GM10266 (cell line): Measurements from ENCODE around the gene ARG2.
"Not testable (repeated sequence)": the region's sequence is repeated elsewhere in the genome, so short reads cannot be mapped to it uniquely, and the experiment has no call there.

Experiments
- DNase-seq: peaks from one replicate; pipeline ENCODE4 v3.0.0; 2012; ENCODE audit errors: extremely low spot score
- TF ChIP-seq, protein P1 (sequence below): IDR thresholded peaks from 2 replicates; pipeline ENCODE4 v1.5.1; 2012; ENCODE audit warnings: mild to moderate bottlenecking, low read depth; ENCODE audit not compliant: control insufficient read depth, insufficient read depth; ENCODE audit errors: missing control alignments

The ARG2 gene

DNA sequence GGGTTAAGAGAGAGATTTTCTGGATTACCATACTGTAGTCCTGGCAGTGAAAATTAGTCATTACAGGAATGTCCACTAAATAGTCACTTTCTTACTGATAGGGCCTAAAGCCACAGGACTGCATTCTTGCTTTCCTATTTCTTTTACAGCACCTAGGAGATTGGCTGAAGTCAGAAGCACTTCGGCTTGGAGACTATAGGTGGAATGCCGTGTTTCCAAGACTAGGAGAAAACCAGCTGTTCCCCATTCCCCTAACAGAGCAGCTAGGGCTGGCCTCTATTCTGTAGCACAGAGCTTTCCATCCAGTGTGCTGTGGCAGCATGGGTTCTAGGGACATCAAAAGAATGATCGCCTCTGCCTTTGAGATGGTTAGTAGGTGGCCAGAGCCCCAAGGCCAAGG, 34.7 kb upstream of the ARG2 start:
- DNase-seq = no peak
- TF ChIP-seq, protein P1, sequence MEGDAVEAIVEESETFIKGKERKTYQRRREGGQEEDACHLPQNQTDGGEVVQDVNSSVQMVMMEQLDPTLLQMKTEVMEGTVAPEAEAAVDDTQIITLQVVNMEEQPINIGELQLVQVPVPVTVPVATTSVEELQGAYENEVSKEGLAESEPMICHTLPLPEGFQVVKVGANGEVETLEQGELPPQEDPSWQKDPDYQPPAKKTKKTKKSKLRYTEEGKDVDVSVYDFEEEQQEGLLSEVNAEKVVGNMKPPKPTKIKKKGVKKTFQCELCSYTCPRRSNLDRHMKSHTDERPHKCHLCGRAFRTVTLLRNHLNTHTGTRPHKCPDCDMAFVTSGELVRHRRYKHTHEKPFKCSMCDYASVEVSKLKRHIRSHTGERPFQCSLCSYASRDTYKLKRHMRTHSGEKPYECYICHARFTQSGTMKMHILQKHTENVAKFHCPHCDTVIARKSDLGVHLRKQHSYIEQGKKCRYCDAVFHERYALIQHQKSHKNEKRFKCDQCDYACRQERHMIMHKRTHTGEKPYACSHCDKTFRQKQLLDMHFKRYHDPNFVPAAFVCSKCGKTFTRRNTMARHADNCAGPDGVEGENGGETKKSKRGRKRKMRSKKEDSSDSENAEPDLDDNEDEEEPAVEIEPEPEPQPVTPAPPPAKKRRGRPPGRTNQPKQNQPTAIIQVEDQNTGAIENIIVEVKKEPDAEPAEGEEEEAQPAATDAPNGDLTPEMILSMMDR = no peak

DNA sequence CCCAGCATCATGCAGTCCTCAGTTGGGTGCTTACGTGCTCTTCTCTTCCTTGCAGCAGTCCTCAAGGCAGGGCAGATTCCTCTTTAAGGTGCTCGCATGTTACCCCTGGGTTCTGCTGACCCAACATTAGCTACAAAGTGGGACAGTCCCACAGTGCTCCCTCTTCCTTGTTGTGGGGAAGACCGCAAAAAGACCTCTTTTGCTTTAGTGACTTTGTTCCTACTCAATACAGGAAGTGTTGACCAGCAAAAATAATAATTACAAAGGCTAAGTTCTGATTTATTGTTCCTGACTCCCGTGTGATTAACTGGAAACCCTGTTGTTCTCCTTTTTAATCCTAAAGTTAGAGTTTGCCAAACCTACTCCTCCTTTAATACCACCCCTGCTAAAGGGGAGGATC, 33.4 kb upstream of the ARG2 start:
- no peak for DNase-seq
- TF ChIP-seq, protein P1 = no peak

DNA sequence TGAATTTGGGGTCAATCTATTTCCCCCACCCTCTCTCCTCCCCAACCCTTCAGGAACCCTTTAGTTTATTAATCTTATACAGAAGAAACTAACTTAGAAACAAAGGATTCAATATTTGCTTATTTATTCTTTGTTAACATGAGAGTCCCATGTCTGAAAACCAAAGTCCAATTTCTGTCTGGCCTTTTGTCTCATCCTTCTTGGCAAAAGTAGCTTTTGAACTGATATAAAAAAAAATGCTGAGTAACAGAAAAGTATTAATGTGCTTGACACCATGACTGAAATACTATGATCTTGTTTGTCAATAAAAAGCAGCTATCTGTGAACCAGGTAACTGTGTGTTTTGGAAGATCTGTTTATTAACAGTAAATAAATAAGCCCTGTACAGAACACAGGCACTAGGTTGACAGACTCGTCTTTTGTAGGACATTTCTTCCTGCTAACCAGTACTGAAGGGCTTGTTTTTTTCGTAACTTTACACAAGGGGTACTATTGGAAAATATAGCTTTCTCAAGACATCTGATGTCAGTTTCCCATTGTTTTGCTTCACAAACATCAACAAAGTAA, 30.4 kb upstream of the ARG2 start:
- DNase-seq = no peak
- TF ChIP-seq, protein P1 = no peak

DNA sequence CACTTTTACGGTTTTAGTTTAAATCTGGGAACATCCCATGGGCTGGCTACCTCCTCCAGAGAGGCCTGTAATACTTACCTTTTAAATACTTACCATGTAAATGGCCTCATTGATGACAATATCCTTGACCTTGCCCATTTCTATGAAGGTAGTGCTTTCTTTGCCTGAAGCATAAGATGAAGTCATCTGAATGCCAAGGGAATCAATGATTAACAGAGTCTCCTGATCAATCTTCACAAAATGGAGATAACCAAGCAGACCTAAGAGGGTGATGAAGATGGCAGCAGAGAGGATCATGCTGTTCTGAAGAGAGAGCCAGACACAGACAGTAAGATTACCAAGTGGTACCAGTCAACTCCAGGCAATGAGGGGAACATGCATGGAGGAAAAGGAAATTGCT, 26.1 kb upstream of the ARG2 start:
- DNase-seq = not testable (repeated sequence)

DNA sequence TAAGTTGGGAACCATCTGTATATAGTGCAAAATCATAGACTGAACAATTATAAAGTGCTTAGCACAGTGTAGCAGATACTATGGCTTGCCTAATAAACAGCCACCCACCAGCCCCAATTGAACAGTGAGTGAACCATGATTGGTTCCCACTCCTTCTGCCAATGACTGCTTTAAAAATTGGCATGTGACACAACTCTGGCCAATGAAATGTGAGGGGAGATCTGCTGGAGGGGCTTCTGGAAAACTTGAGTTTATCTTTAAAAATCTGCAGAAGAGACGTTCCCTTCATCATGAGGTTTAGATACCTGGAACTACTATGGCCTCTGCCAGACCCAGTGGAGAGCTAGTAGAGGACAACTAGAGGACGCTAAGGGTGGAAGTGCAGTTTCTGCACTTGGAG, 24.3 kb upstream of the ARG2 start:
- DNase-seq = no peak
- TF ChIP-seq, protein P1 = no peak

DNA sequence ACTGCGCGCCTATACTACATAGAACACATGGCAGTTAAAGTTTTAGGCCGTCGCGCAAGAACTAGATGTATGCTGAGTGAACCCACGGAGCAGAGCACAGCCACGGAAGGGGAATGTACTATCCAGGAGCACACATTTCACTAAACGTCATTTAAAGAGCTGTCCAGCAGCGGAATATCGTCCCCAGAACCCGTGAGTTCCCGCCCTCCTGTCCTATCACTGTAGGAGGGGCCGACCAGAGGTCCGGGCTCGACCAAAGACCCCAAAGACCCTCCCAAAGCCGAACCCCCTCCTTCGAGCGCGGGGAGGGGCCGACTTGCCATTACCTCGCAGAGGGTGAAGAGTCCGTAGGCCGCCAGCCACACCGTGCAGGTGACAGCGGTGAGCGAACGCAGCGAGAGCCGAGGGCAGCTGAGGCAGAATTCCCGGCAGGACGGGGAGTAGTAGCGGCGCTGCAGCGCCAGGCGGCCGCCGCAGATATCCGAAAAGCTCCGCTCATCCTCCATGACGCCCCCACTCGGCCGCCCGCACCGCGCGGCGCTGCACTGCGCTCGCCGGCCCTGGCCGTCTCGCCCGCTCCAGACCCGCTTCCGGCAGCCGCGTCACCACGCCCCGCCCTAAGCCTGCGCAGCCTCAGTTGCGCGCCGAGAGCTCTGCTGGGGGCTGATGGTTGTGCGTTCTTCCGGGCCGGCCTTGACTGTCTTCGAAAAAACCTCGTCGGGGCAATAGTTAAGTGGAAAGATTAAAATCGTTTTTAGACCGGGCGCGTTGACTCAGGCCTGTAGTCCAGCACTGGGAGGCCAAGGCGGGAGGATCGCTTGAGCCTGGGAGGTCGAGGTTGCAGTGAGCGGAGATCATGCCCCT, 19.8 kb upstream of the ARG2 start, which contains the start of gene PIGH:
Gene PIGH (minus strand): TSS at position 571 of the 864 bp plus-strand sequence. CDS start 65 bp downstream, at position 506.
- peak; percentile 91 for DNase-seq
- TF ChIP-seq, protein P1 = peak; percentile 73

DNA sequence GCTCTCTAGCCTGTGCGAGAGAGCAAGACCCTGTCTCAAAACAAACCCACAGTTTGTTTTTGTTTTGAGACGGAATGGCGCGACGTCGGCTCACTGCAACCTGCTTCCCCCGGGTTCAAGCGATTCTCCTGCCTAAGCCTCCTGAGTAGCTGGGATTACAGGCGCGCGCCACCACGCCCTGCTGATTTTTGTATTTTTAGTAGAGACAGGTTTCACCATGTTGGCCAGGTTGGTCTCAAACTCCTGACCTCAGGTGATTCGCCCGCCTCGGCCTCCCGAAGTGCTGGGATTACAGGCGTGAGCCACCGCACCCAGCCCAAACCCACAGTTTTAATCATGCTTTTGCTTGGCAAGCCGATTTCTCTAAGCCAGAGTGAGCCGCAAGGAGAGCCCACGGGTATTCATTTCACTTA, 19.2 kb upstream of the ARG2 start:
- DNase-seq = not testable (repeated sequence)

DNA sequence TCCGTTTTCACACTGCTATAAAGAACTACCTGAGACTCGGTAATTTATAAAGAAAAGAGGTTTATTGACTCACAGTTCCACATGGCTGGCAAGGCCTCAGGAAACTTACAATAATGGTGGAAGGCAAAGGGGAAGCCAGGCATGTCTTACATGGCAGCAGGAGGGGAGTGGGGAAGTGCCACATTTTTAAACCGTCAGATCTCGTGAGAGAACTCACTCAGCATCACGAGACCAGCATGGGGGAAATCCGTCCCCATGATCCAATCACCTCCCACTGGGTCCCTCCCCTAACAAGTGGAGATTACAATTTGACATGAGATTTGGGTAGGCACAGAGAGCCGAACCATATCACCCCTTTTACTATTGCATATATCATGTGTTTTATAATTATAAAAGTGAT, 17.6 kb upstream of the ARG2 start:
- DNase-seq = no peak
- TF ChIP-seq, protein P1 = no peak
